Measurements from ENCODE around the gene WSCD1. TPM values are rescaled to one million over a fixed set of nuclear protein-coding genes. Genes with fewer than 3 reads are reported as not detected.

The WSCD1 gene
- total RNA-seq, 2 experiments from 2014 or later: 0.86 to 1.0 TPM

- H3K36me3 Mint-ChIP-seq (ENCODE audit: low read depth): no peaks in the 10 kb centered on the region
- no peak overlapping the region for H3K27ac Mint-ChIP-seq
- H3K9me3 Mint-ChIP-seq: peaks cover 2% of the 10 kb centered on the region
- CTCF ChIA-PET: no interaction called here
- H3K4me3 Mint-ChIP-seq: no peak overlapping the region
- DNase-seq: no peak
- no peaks in the 10 kb centered on the region for H3K27me3 Mint-ChIP-seq (ENCODE audit: low read depth)
- intact Hi-C loops (cut with micrococcal nuclease): no loop called here
- H3K4me1 Mint-ChIP-seq (ENCODE audit: low read depth): no peaks in the 10 kb centered on the region
Observed at GRCh38 chr17:6173653-6174052, 103.5 kb downstream of the WSCD1 start.

Measured in activated naive CD4-positive, alpha-beta T cell treated with anti-CD3 and anti-CD28 coated beads for 36 hours (primary cell).